ENCODE data around the gene SPART. TPM values are rescaled to one million over a fixed set of nuclear protein-coding genes. Genes with fewer than 3 reads are reported as not detected.
"Not testable (repeated sequence)": the region's sequence is repeated elsewhere in the genome, so short reads cannot be mapped to it uniquely, and the experiment has no call there.

SPART gene
- total and polyA plus RNA-seq, 2 donors (not counting 1 experiment from before 2014, with no cell fraction given): 93.0 to 109 TPM

- Histone ChIP-seq H3K4me2 (ENCODE audit: extremely low read depth, insufficient read depth, low read length) (no peak overlapping the region), H3K4me3 (replicated peaks in 1 of 4; ENCODE audit: control extremely low read depth in 1 of 4, insufficient read depth in 1 of 4, low read depth in 3 of 4, low read length in 4 of 4) (no peak overlapping the region), H3K36me3 (ENCODE audit: control insufficient read depth, insufficient read depth, low read length) (peaks cover 1% of the 10 kb centered on the region), H3K9ac (ENCODE audit: insufficient read depth, low read length) (no peak overlapping the region), H3K9me3 (ENCODE audit: control insufficient read depth, insufficient read depth, low read depth, low read length) (no peaks in the 10 kb centered on the region), H4K20me1 (ENCODE audit: control insufficient read depth, extremely low read depth, insufficient read depth, low read length) (no peaks in the 10 kb centered on the region), H3K79me2 (ENCODE audit: control insufficient read depth, insufficient read depth, low read length) (no peaks in the 10 kb centered on the region), H3K4me1 (ENCODE audit: control insufficient read depth, extremely low read depth, insufficient read depth, low read length) (no peaks in the 10 kb centered on the region), H3K27ac (ENCODE audit: insufficient read depth, low read length) (no peak overlapping the region), H3K27me3 (ENCODE audit: control insufficient read depth, insufficient read depth, low read length) (no peaks in the 10 kb centered on the region), H2AFZ (ENCODE audit: low read length) (no peak overlapping the region)
- TF ChIP-seq EZH2 (IDR thresholded peaks at IDR 0.05; ENCODE audit: low read length, missing control alignments) (no peak), CTCF (conservative IDR thresholded peaks at IDR 0.05 in 1 of 2, IDR thresholded peaks at IDR 0.05 in 1 of 2; ENCODE audit: low read depth in 1 of 2, low read length in 2 of 2) (no peak)
- peak in 1 of 2 donors; percentile 28 for DNase-seq (ENCODE audit: low read depth in 2 of 2)
These were observed 35.6 kb downstream of the SPART start for GRCh38 chr13:36310417-36311108.

- Histone ChIP-seq H4K20me1 (ENCODE audit: control insufficient read depth, extremely low read depth, insufficient read depth, low read length) (no peaks in the 10 kb centered on the region), H3K9ac (ENCODE audit: insufficient read depth, low read length) (no peak overlapping the region), H3K4me3 (replicated peaks in 1 of 4; ENCODE audit: control extremely low read depth in 1 of 4, insufficient read depth in 1 of 4, low read depth in 3 of 4, low read length in 4 of 4) (no peak overlapping the region), H3K4me2 (ENCODE audit: extremely low read depth, insufficient read depth, low read length) (no peak overlapping the region), H3K79me2 (ENCODE audit: control insufficient read depth, insufficient read depth, low read length) (no peaks in the 10 kb centered on the region), H3K27ac (ENCODE audit: insufficient read depth, low read length) (no peak overlapping the region), H3K36me3 (ENCODE audit: control insufficient read depth, insufficient read depth, low read length) (peaks cover 2% of the 10 kb centered on the region), H3K9me3 (ENCODE audit: control insufficient read depth, insufficient read depth, low read depth, low read length) (no peaks in the 10 kb centered on the region), H2AFZ (ENCODE audit: low read length) (no peak overlapping the region), H3K4me1 (ENCODE audit: control insufficient read depth, extremely low read depth, insufficient read depth, low read length) (no peaks in the 10 kb centered on the region), H3K27me3 (ENCODE audit: control insufficient read depth, insufficient read depth, low read length) (no peaks in the 10 kb centered on the region)
- no peak for TF ChIP-seq EZH2 (IDR thresholded peaks at IDR 0.05; ENCODE audit: low read length, missing control alignments)
- TF ChIP-seq CTCF (conservative IDR thresholded peaks at IDR 0.05 in 1 of 2, IDR thresholded peaks at IDR 0.05 in 1 of 2; ENCODE audit: low read depth in 1 of 2, low read length in 2 of 2): no peak
- DNase-seq (ENCODE audit: low read depth in 2 of 2): no peak
These were observed 43.9 kb downstream of the SPART start for GRCh38 chr13:36302289-36302688.

- H3K79me2 ChIP-seq (ENCODE audit: control insufficient read depth, insufficient read depth, low read length); H3K4me1 ChIP-seq (ENCODE audit: control insufficient read depth, extremely low read depth, insufficient read depth, low read length); H3K9me3 ChIP-seq (ENCODE audit: control insufficient read depth, insufficient read depth, low read depth, low read length); H3K4me2 ChIP-seq (ENCODE audit: extremely low read depth, insufficient read depth, low read length); H3K27ac ChIP-seq (ENCODE audit: insufficient read depth, low read length); H3K36me3 ChIP-seq (ENCODE audit: control insufficient read depth, insufficient read depth, low read length); H3K4me3 ChIP-seq (replicated peaks in 1 of 4; ENCODE audit: control extremely low read depth in 1 of 4, insufficient read depth in 1 of 4, low read depth in 3 of 4, low read length in 4 of 4); H2AFZ ChIP-seq (ENCODE audit: low read length); H4K20me1 ChIP-seq (ENCODE audit: control insufficient read depth, extremely low read depth, insufficient read depth, low read length); DNase-seq (ENCODE audit: low read depth in 2 of 2); H3K9ac ChIP-seq (ENCODE audit: insufficient read depth, low read length); H3K27me3 ChIP-seq (ENCODE audit: control insufficient read depth, insufficient read depth, low read length): not testable (repeated sequence)
These were observed 46.7 kb downstream of the SPART start for GRCh38 chr13:36299469-36299868.
